ENCODE measurements around the gene GJA3.

The GJA3 gene

GRCh38 chr13:20160306-20161274 lies at the start of gene GJA3:
TSS of gene GJA3 (minus strand) at chr13:20161052. CDS start at chr13:20143288, 17,764 bp downstream.
- DNase-seq (ENCODE audit: low spot score) = peak; percentile 18

GRCh38 chr13:20209948-20210347 lies 49.1 kb upstream of the GJA3 start:
- DNase-seq (ENCODE audit: low spot score) = no peak

GRCh38 chr13:20206698-20207235 lies 45.9 kb upstream of the GJA3 start:
- no peak for DNase-seq (ENCODE audit: low spot score)

- DNase-seq (ENCODE audit: low spot score) = no peak
Measured at GRCh38 chr13:20206065-20206697, 45.3 kb upstream of the GJA3 start.

- no peak for DNase-seq (ENCODE audit: low spot score)
Measured at GRCh38 chr13:20198781-20199180, 37.9 kb upstream of the GJA3 start.

GRCh38 chr13:20197361-20197834 lies 36.5 kb upstream of the GJA3 start:
- DNase-seq (ENCODE audit: low spot score) = peak; percentile 25

GRCh38 chr13:20195801-20196200 lies 34.9 kb upstream of the GJA3 start:
- DNase-seq (ENCODE audit: low spot score) = no peak

GRCh38 chr13:20193907-20194631 lies 33.2 kb upstream of the GJA3 start:
- DNase-seq (ENCODE audit: low spot score) = no peak

- no peak for DNase-seq (ENCODE audit: low spot score)
Measured at GRCh38 chr13:20193162-20193906, 32.5 kb upstream of the GJA3 start.

- DNase-seq (ENCODE audit: low spot score) = no peak
Measured at GRCh38 chr13:20192836-20193161, 31.9 kb upstream of the GJA3 start, which contains the start of gene GJB2. TSS of gene GJB2 (minus strand) at chr13:20192938. CDS start at chr13:20189581, 3,357 bp downstream.

GRCh38 chr13:20192158-20192835 lies 31.4 kb upstream of the GJA3 start:
- no peak for DNase-seq (ENCODE audit: low spot score)

- no peak for DNase-seq (ENCODE audit: low spot score)
Measured at GRCh38 chr13:20191311-20192157, 30.7 kb upstream of the GJA3 start.

- DNase-seq (ENCODE audit: low spot score) = no peak
Measured at GRCh38 chr13:20190481-20191310, 29.8 kb upstream of the GJA3 start.

- DNase-seq (ENCODE audit: low spot score) = no peak
Measured at GRCh38 chr13:20190076-20190475, 29.2 kb upstream of the GJA3 start.

GRCh38 chr13:20188667-20189553 lies 28.1 kb upstream of the GJA3 start:
- DNase-seq (ENCODE audit: low spot score) = no peak

GRCh38 chr13:20186771-20187170 lies 25.9 kb upstream of the GJA3 start:
- DNase-seq (ENCODE audit: low spot score) = no peak

GRCh38 chr13:20185366-20186056 lies 24.7 kb upstream of the GJA3 start:
- DNase-seq (ENCODE audit: low spot score) = no peak

Measured in CD4-positive, alpha-beta T cell treated with Interleukin-6 at 100 ng/mL for 8 hours (primary cell).